Esophagus muscularis mucosa (tissue), 4 donors: ENCODE measurements around the gene MAP7D1. TPM values are rescaled to one million over a fixed set of nuclear protein-coding genes. Genes with fewer than 3 reads are reported as not detected.

ENCODE experiments used
- DNase-seq: peaks from one replicate; pipeline ENCODE4 v3.0.0-alpha.2; 2017; ENCODE audit errors: extremely low spot score
- H3K27ac ChIP-seq, 4 donors: fragments of 200-600 bp; sonication (generic); replicated peaks in 1 of 4; 1 replicate in 3 of 4; 2 replicates in 1 of 4; pipeline ENCODE4 v1.5.1; 2016 to 2019; ENCODE audit warnings: mild to moderate bottlenecking in 1 of 4
- H3K27me3 ChIP-seq, 4 donors: fragments of 200-600 bp; sonication (generic); one replicate each; pipeline versions ENCODE4 v1.5.1 to v1.6.0; 2016 to 2019
- H3K36me3 ChIP-seq, 4 donors: fragments of 200-600 bp; sonication (generic); one replicate each; pipeline ENCODE4 v1.5.1; 2016 to 2019
- H3K4me1 ChIP-seq, 4 donors: fragments of 200-600 bp; sonication (generic); one replicate each; pipeline ENCODE4 v1.5.1; 2016 to 2019
- H3K4me3 ChIP-seq, 4 donors: fragments of 200-600 bp; sonication (generic); 1 replicate in 2 of 4; 2 replicates in 2 of 4; pipeline ENCODE4 v1.5.1; 2016 to 2019; ENCODE audit warnings: mild to moderate bottlenecking in 4 of 4, moderate library complexity in 1 of 4
- H3K9me3 ChIP-seq, 4 donors: fragments of 200-600 bp; sonication (generic); 1 replicate in 3 of 4; 2 replicates in 1 of 4; pipeline ENCODE4 v1.5.1; 2016 to 2019
- EP300 ChIP-seq: sonication (generic); formaldehyde crosslinking; IDR thresholded peaks from one replicate; pipeline ENCODE4 v1.6.1; 2017; ENCODE audit warnings: antibody characterized with exemption
- POLR2A ChIP-seq: fragments of 450-650 bp; IDR thresholded peaks from one replicate; pipeline ENCODE4 v1.6.1; 2017; ENCODE audit warnings: antibody characterized with exemption, moderate library complexity, mild to moderate bottlenecking, low read depth
- POLR2AphosphoS5 ChIP-seq, 2 donors: sonication (generic); formaldehyde crosslinking; IDR thresholded peaks; one replicate each; pipeline ENCODE4 v1.6.1; 2017; ENCODE audit warnings: antibody characterized with exemption in 2 of 2
- WGBS: methylation state at CpG from one replicate; pipeline ENCODE4 v1.1.5; 2018; 5-methylcytosine and 5-hydroxymethylcytosine counted together
- intact Hi-C: fragments of 100-400 bp; cut with DNase I; formaldehyde crosslinking; loops from one replicate; pipeline ENCODE4 v1.15.1; 2023
- total RNA-seq, 4 donors: library from RNA; depleted of rRNA; stranded (reverse); fragments of >200 nt; gene quantifications; one replicate each; pipeline versions ENCODE4 v1.1.0 to v1.2.1, GENCODE V29; 2016
- TF ChIP-seq, protein P1 (sequence below), 3 experiments: fragments of 200-600 bp in 2 of 3; fragments of 450-650 bp in 1 of 3; sonication (generic) in 2 of 3; IDR thresholded peaks; one replicate each; pipeline ENCODE4 v1.5.1; 2017 to 2019; ENCODE audit warnings: antibody characterized with exemption in 3 of 3, mild to moderate bottlenecking in 2 of 3, moderate library complexity in 1 of 3

The MAP7D1 gene
- total RNA-seq, 4 donors from 2014 or later, result 162 to 263 (median 225) TPM

DNA sequence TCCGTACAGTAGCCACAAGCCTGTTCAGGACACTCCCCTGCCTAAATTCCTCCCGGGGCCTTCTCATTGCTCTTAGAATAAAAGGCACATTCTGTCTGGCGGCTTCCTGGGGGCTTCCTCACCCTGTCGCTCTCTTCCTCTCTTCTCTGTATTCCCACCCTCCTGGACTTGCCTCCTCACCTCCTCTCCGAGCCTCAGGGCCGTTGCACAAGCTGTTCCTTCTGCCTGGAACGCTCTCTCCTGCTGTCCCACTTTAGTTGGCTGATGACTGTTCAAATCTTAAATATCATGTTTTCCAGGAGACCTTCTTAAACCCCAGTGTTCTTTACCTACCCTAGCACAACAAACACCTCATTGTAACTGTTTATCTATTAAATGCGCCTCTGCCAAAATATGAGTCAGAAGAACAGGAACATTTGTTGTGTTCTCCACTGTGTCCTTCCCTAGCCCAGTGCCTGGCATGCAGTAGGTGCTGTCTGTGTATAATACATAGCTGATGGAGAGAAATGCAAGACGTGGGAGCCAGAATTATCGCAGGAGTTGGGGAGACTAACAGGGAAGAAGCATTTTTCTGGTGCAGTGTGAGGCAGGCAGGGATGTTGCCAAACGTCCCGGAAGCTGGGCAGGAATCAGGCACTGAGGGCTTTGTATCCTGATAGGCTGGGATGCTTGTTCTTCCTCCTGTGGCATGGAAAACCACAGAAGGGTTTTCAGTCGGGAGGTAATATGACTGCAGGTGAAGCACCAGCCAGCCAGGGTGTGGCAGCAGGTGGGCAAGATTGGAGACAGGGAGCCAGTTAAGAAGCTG lies 44.2 kb downstream of the MAP7D1 start:
- Histone ChIP-seq H3K36me3 (no peaks in the 10 kb centered on the region), H3K27ac (peak overlapping the region; percentile 73 to 89 (median 78)), H3K4me3 (no peak overlapping the region), H3K9me3 (no peaks in the 10 kb centered on the region), H3K4me1 (peaks cover 32 to 53% (median 49%) of the 10 kb centered on the region in 4 donors), H3K27me3 (no peaks in the 10 kb centered on the region)
- TF ChIP-seq, protein P1, sequence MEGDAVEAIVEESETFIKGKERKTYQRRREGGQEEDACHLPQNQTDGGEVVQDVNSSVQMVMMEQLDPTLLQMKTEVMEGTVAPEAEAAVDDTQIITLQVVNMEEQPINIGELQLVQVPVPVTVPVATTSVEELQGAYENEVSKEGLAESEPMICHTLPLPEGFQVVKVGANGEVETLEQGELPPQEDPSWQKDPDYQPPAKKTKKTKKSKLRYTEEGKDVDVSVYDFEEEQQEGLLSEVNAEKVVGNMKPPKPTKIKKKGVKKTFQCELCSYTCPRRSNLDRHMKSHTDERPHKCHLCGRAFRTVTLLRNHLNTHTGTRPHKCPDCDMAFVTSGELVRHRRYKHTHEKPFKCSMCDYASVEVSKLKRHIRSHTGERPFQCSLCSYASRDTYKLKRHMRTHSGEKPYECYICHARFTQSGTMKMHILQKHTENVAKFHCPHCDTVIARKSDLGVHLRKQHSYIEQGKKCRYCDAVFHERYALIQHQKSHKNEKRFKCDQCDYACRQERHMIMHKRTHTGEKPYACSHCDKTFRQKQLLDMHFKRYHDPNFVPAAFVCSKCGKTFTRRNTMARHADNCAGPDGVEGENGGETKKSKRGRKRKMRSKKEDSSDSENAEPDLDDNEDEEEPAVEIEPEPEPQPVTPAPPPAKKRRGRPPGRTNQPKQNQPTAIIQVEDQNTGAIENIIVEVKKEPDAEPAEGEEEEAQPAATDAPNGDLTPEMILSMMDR (IDR thresholded peaks at IDR 0.05), result no peak
- TF ChIP-seq POLR2A (no peak), POLR2AphosphoS5 (IDR thresholded peaks at IDR 0.05) (peak; percentile 61 to 74), EP300 (peak; percentile 69)
- DNase-seq, result no peak
- WGBS, result 56% methylated on average over 13 of the region's 13 CpGs
- intact Hi-C loops, result no loop called here

DNA sequence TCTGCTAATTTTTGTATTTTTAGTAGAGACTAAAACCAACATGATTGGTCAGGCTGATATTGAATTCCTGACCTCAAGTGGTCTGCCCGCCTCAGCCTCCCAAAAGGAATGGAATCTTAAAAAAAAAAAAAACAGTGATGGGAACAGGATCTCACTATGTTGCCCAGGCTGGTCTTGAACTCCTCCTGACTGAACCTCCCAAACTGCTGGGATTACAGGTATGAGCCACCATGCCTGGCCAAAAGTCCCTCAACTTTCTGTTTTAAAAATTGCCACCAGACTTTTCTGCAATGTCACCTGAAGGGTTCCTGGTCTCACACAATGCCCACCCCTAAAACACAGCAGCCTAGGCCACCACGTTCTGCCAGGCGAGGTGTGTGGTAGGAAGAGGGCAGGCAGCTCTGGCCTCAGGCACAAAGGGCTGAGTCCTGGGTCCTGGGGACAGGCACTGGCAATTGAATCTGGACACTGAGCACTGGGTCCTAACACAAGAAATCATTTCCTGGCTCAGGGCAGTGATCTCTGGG lies 47.1 kb downstream of the MAP7D1 start:
- TF ChIP-seq, protein P1 (IDR thresholded peaks at IDR 0.05), result no peak
- TF ChIP-seq POLR2A (no peak), POLR2AphosphoS5 (IDR thresholded peaks at IDR 0.05) (no peak), EP300 (no peak)
- no peaks in the 10 kb centered on the region for H3K36me3 ChIP-seq
- H3K27ac ChIP-seq, result peak overlapping the region; percentile 75 to 85 (median 80)
- peaks cover 54 to 82% (median 78%) of the 10 kb centered on the region in 4 donors for H3K4me1 ChIP-seq
- no peak for DNase-seq
- WGBS, result 82% methylated on average over 3 of the region's 3 CpGs
- no peaks in the 10 kb centered on the region for H3K27me3 ChIP-seq
- intact Hi-C loops, result no loop called here
- no peak overlapping the region for H3K4me3 ChIP-seq
- no peaks in the 10 kb centered on the region for H3K9me3 ChIP-seq

DNA sequence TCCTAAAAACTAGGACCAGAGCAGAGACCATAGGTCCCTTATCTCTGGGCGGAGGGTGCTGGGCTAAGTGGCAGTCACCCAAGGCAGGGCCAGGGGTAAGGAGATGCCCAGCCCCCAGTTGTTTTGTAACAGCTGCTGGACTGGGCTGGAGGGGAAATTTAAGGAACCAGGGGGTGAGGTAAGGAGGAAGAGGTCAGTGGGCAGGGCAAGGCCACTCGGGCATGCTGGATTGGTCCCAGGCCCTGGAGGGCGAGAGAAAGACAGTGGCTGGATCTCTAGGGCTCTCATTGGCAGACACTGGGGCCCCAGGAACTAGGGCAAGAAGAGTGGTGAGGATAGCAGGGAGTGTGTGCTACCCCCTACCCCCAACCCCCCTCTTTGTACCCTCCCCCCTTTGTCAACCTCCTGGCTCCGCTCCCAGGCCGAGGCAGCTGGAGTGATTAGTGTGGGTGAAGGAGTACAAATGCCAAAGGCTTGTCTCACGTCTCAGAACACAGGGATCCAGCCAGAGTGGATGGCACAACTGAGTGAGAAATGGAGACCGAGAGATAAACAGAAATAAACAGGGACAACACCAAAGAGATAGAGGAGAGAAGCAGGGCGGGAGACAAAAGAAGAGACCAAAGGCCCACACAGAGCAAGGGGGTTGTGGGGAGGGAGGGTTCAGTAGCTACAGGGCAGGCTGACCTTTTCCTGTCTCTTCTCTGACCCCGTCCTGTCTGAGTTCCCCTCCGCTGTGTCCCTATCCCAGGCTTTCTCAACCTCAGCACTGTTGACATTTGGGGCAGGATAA lies 47.8 kb downstream of the MAP7D1 start:
- Histone ChIP-seq H3K27ac (peak overlapping the region; percentile 75 to 85 (median 80)), H3K4me1 (peaks cover 54 to 87% (median 82%) of the 10 kb centered on the region in 4 donors), H3K36me3 (no peaks in the 10 kb centered on the region), H3K27me3 (no peaks in the 10 kb centered on the region), H3K9me3 (no peaks in the 10 kb centered on the region), H3K4me3 (peak overlapping the region in 1 of 4 donors; percentile 2)
- TF ChIP-seq POLR2AphosphoS5 (IDR thresholded peaks at IDR 0.05) (peak; percentile 27 to 56), EP300 (no peak)
- 53% methylated on average over 10 of the region's 10 CpGs for WGBS
- no peak for DNase-seq
- intact Hi-C loops, result no loop called here

DNA sequence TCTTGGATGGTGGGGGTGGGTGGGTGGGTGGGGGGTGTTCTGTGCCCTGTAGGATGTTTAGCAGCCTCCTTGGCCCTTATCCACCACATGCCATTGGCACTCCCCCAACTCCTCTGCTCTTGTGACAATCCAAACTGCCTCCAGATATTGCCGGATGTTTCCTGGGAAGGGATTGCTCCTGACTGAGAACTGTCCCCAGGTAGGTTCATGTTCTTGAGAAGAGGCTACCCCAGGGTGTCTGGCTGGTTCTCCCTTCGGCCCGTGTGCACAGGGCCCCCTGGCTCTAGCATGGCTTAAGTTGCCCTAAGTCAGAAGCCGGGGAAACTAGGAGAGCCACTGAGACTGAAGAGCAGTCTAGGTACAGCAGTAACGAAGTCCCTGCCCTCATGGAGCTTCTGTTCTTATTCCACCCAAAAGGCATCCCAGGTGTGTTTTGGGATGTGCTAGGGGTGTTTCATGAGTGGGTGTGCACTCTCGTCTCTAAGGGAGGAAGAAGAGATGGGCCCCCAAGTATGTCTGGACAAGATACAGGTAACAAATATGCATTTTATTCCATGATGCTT lies 48.5 kb downstream of the MAP7D1 start:
- no peak for TF ChIP-seq POLR2A
- no peak for TF ChIP-seq EP300
- TF ChIP-seq, protein P1 (IDR thresholded peaks at IDR 0.05), result no peak
- 75% methylated on average over 2 of the region's 6 CpGs for WGBS
- Histone ChIP-seq H3K9me3 (no peaks in the 10 kb centered on the region), H3K4me1 (peaks cover 54 to 92% (median 84%) of the 10 kb centered on the region in 4 donors), H3K4me3 (no peak overlapping the region), H3K27ac (peak overlapping the region; percentile 75 to 85 (median 80)), H3K36me3 (no peaks in the 10 kb centered on the region), H3K27me3 (no peaks in the 10 kb centered on the region)
- intact Hi-C loops, result no loop called here
- DNase-seq, result no peak
